Kidney (tissue), 14 donors: ENCODE measurements around the gene MAPT. TPM values are rescaled to one million over a fixed set of nuclear protein-coding genes. Genes with fewer than 3 reads are reported as not detected.

ENCODE experiments used
- DNase-seq, 5 donors: peaks; one replicate each; pipeline ENCODE4 v3.0.0-alpha.2; 2013 to 2020
- FAIRE-seq: peaks from 2 replicates; lab custom pipeline; 2012; peaks lifted over from hg19 to GRCh38; lab: Jason Lieb, UNC
- H3K27ac ChIP-seq, 2 donors: one replicate each; pipeline ENCODE4 v1.7.0; 2013; ENCODE audit warnings: low read depth in 2 of 2, low read length in 2 of 2, inconsistent platforms in 1 of 2
- H3K27me3 ChIP-seq: one replicate; pipeline ENCODE4 v1.7.1; 2013; ENCODE audit warnings: low read length, inconsistent platforms; ENCODE audit not compliant: control insufficient read depth, insufficient read depth
- H3K36me3 ChIP-seq, 3 donors: one replicate each; pipeline versions ENCODE4 v1.7.0 to v1.7.1; 2013; ENCODE audit warnings: low read length in 3 of 3, control low read depth in 1 of 3, inconsistent platforms in 1 of 3; ENCODE audit not compliant: insufficient read depth in 3 of 3, control insufficient read depth in 2 of 3
- H3K4me1 ChIP-seq, 3 donors: one replicate each; pipeline versions ENCODE4 v1.7.0 to v1.7.1; 2013; ENCODE audit warnings: low read length in 3 of 3, inconsistent platforms in 1 of 3, low read depth in 1 of 3; ENCODE audit not compliant: control insufficient read depth in 2 of 3, insufficient read depth in 2 of 3
- H3K4me3 ChIP-seq, 3 donors: one replicate each; pipeline versions ENCODE4 v1.7.0 to v1.8.1; 2013; ENCODE audit warnings: low read length in 3 of 3, control low read depth in 1 of 3, inconsistent platforms in 1 of 3
- H3K9ac ChIP-seq, 3 donors: one replicate each; pipeline versions ENCODE4 v1.7.0 to v1.7.1; 2013; ENCODE audit warnings: low read length in 3 of 3, control low read depth in 1 of 3, inconsistent platforms in 1 of 3
- H3K9me3 ChIP-seq, 3 donors: one replicate each; pipeline versions ENCODE4 v1.7.0 to v1.7.1; 2013; ENCODE audit warnings: low read length in 3 of 3, control low read depth in 1 of 3, inconsistent platforms in 1 of 3; ENCODE audit not compliant: control insufficient read depth in 2 of 3, insufficient read depth in 1 of 3
- intact Hi-C: fragments of 100-400 bp; cut with DNase I; formaldehyde crosslinking; loops from one replicate; pipeline ENCODE4 v1.11.1; 2022
- polyA plus RNA-seq: library from polyadenylated mRNA; stranded (reverse); fragments of 350-450 nt; fragmentation: Illumina TruSeq; extraction: RNeasy Lipid Tissue Mini Kit (QIAGEN cat#74804); gene quantifications from one replicate; pipeline ENCODE4 v1.2.3, GENCODE V29; 2014; ENCODE audit warnings: low read depth, low replicate concordance; ENCODE audit not compliant: insufficient read depth
- total RNA-seq: library from RNA; stranded (reverse); fragmentation: NEBNext Ultra II Directional; extraction: Animal tissue kit (Norgen Biotek cat#: 25700); gene quantifications from one replicate; pipeline ENCODE4 v1.2.1, GENCODE V29; 2021
- TF ChIP-seq, protein P1 (sequence below): IDR thresholded peaks from 3 replicates; pipeline ENCODE4 v1.5.1; 2012; ENCODE audit warnings: mild to moderate bottlenecking, moderate library complexity, borderline replicate concordance; ENCODE audit not compliant: insufficient read depth; ENCODE audit errors: extremely low read depth
- donor health status: control.
- donor health status: control.
- donor health status: control.
- donor health status: control.
- donor health status: control.
- donor health status: DM: yes; HTN: yes; CAD: no.
- donor health status: Normal renal cell carcinoma (clear cell type).

The MAPT gene
- total and polyA plus RNA-seq, 2 donors from 2014 or later = 2.9 to 15.4 TPM

DNA sequence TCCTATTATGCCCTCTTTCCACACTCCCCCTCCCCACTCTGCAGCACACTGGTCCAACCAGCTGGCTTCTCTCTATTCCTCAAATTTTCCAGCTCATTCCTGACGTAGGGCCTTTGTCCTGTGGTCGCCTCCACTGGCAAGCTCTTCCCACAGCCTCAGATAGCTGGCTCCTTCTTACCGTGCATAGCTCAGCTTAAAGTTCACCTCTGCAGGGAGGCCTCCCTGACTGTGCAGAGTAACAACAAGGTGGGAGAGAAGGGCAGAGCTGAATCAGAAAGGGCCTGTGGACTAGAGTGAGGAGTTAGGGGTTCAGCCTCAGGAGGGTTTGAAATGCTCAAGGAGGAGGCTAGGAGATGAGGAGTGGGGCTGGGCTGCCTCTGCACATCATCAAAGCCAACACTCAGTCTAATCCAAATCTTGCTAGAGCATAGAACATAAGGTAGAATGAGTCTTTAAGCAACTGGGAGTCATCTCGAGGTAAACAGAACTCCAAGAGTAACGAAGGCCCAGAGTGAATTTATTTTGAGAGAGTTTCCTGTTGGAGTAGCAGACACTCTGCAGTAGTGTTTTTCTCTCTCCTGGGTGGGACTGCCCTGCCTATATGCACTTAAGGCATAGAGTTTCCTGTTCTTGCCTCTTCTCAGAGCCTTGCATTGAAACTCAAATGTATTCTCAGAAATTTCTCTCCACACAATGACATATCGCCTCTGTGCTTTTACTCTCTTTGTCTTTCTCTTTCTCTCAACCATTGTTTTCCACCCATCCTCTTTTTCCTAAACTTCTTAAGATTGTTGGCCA is 30.3 kb upstream of the MAPT start:
- TF ChIP-seq, protein P1, sequence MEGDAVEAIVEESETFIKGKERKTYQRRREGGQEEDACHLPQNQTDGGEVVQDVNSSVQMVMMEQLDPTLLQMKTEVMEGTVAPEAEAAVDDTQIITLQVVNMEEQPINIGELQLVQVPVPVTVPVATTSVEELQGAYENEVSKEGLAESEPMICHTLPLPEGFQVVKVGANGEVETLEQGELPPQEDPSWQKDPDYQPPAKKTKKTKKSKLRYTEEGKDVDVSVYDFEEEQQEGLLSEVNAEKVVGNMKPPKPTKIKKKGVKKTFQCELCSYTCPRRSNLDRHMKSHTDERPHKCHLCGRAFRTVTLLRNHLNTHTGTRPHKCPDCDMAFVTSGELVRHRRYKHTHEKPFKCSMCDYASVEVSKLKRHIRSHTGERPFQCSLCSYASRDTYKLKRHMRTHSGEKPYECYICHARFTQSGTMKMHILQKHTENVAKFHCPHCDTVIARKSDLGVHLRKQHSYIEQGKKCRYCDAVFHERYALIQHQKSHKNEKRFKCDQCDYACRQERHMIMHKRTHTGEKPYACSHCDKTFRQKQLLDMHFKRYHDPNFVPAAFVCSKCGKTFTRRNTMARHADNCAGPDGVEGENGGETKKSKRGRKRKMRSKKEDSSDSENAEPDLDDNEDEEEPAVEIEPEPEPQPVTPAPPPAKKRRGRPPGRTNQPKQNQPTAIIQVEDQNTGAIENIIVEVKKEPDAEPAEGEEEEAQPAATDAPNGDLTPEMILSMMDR = no peak
- Histone ChIP-seq H3K4me1 (no peaks in the 10 kb centered on the region), H3K36me3 (no peaks in the 10 kb centered on the region), H3K4me3 (no peak overlapping the region), H3K9me3 (no peaks in the 10 kb centered on the region), H3K27me3 (no peaks in the 10 kb centered on the region), H3K9ac (no peak overlapping the region), H3K27ac (no peak overlapping the region)
- FAIRE-seq (no peak), DNase-seq (no peak)
- intact Hi-C loops = no loop called here

- no peaks in the 10 kb centered on the region for H3K27me3 ChIP-seq
- H3K9ac ChIP-seq = no peak overlapping the region
- TF ChIP-seq, protein P1 = no peak
- H3K4me1 ChIP-seq = no peaks in the 10 kb centered on the region
- no peak overlapping the region for H3K4me3 ChIP-seq
- FAIRE-seq = no peak
- no peak overlapping the region for H3K27ac ChIP-seq
- no peaks in the 10 kb centered on the region for H3K9me3 ChIP-seq
- no peak for DNase-seq
- H3K36me3 ChIP-seq = no peaks in the 10 kb centered on the region
- intact Hi-C loops = no loop called here
These were observed 27.2 kb upstream of the MAPT start for GRCh38 chr17:45867171-45867570.

DNA sequence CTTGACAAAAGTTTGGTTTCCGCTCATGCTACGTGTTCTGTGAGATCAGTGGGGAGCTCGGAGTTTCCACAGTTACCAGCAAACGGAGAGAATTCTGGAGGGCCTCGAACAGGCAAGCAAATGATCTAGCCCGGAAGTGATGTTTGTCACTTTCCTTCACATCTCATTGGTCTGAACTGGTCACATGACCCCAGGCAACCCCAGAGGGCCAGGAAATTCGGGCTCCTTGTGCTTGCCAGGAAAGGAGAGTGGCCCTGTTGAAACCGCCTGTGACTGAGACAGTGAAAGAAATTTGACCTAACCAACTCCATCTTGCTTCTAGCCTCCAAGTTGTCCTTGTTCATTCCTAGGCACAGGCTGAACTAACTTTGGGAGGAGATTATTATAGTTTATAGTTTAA is 26.7 kb upstream of the MAPT start:
- no peak overlapping the region for H3K27ac ChIP-seq
- H3K9me3 ChIP-seq = no peaks in the 10 kb centered on the region
- H3K36me3 ChIP-seq = no peaks in the 10 kb centered on the region
- TF ChIP-seq, protein P1 = no peak
- intact Hi-C loops = no loop called here
- no peak overlapping the region for H3K9ac ChIP-seq
- no peaks in the 10 kb centered on the region for H3K27me3 ChIP-seq
- no peaks in the 10 kb centered on the region for H3K4me1 ChIP-seq
- H3K4me3 ChIP-seq = no peak overlapping the region
- DNase-seq (peak in 1 of 5 donors; percentile 46), FAIRE-seq (no peak)
